Sigmoid colon (tissue), 7 donors: Measurements from ENCODE around the gene GPRIN1. TPM values are rescaled to one million over a fixed set of nuclear protein-coding genes. Genes with fewer than 3 reads are reported as not detected.

Experiments used
- DNase-seq: peaks from one replicate; pipeline ENCODE4 v3.0.0-alpha.2; 2019
- H3K27ac ChIP-seq, 4 donors: fragments of 200-600 bp; sonication (generic); one replicate each; pipeline ENCODE4 v1.5.1; 2016 to 2019; ENCODE audit warnings: mild to moderate bottlenecking in 1 of 4
- H3K27me3 ChIP-seq, 3 donors: fragments of 200-600 bp; sonication (generic); one replicate each; pipeline ENCODE4 v1.5.1; 2019; ENCODE audit warnings: mild to moderate bottlenecking in 1 of 3
- H3K36me3 ChIP-seq, 4 donors: fragments of 200-600 bp; sonication (generic); one replicate each; pipeline ENCODE4 v1.5.1; 2016 to 2019
- H3K4me1 ChIP-seq, 4 donors: fragments of 200-600 bp; sonication (generic); one replicate each; pipeline ENCODE4 v1.5.1; 2017 to 2019
- H3K4me3 ChIP-seq, 4 donors: fragments of 200-600 bp; sonication (generic); one replicate each; pipeline ENCODE4 v1.5.1; 2017 to 2019; ENCODE audit warnings: mild to moderate bottlenecking in 2 of 4, moderate library complexity in 1 of 4
- H3K9me3 ChIP-seq, 4 donors: fragments of 200-600 bp in 3 of 4; sonication (generic) in 3 of 4; one replicate each; pipeline versions ENCODE4 v1.5.1 to v1.6.1; 2013 to 2019
- EP300 ChIP-seq, 4 donors: sonication (generic); formaldehyde crosslinking; IDR thresholded peaks; one replicate each; pipeline ENCODE4 v1.6.1; 2017; ENCODE audit warnings: antibody characterized with exemption in 4 of 4
- POLR2A ChIP-seq, 2 donors: fragments of 450-650 bp; IDR thresholded peaks; one replicate each; pipeline ENCODE4 v1.6.1; 2016; ENCODE audit warnings: antibody characterized with exemption in 2 of 2, mild to moderate bottlenecking in 2 of 2, moderate library complexity in 2 of 2
- POLR2AphosphoS5 ChIP-seq, 4 donors: sonication (generic); formaldehyde crosslinking; IDR thresholded peaks; one replicate each; pipeline ENCODE4 v1.6.1; 2017; ENCODE audit warnings: antibody characterized with exemption in 4 of 4
- WGBS, 2 donors: extraction: QIAGEN DNeasy Blood & Tissue Kit; methylation state at CpG; one replicate each; pipeline ENCODE4 v1.1.7; 2013; 5-methylcytosine and 5-hydroxymethylcytosine counted together
- intact Hi-C: fragments of 100-400 bp; cut with DNase I; formaldehyde crosslinking; loops from one replicate; pipeline ENCODE4 v1.15.1; 2023
- polyA plus RNA-seq, 3 donors: library from polyadenylated mRNA; stranded (reverse); fragments of 200-250 nt; gene quantifications; one replicate each; pipeline ENCODE4 v1.2.3, GENCODE V29; 2013
- total RNA-seq, 4 donors: library from RNA; depleted of rRNA; stranded (reverse); fragments of >200 nt; gene quantifications; one replicate each; pipeline ENCODE4 v1.1.0, GENCODE V29; 2016
- TF ChIP-seq, protein P1 (sequence below), 4 experiments: fragments of 450-650 bp in 3 of 4; fragments of 200-600 bp in 1 of 4; IDR thresholded peaks; one replicate each; pipeline ENCODE4 v1.5.1; 2016 to 2019; ENCODE audit warnings: antibody characterized with exemption in 4 of 4, mild to moderate bottlenecking in 3 of 4, moderate library complexity in 2 of 4
- donor health status: healthy with polysubstance abuse.
- donor health status: Bipolar disorder and iron deficiency.
- donor health status: healthy.

Gene GPRIN1
- total and polyA plus RNA-seq, 7 donors: 0.33 to 1.6 (median 0.69) TPM

DNA sequence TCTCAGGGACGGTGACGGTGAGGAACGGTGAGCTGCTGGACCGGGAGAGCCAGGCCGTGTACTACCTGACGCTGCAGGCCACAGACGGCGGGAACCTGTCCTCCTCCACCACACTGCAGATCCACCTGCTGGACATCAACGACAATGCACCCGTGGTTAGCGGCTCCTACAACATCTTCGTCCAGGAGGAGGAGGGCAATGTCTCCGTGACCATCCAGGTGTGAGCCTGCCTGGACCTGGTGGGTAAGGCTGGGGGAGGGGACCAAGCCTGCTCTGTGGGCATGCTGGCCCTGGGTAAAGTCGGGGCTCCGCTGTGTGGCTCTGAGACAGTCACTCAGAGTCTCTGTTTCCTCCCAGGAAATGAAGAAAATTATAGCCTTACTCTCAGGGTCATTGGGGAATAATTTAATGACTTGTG is 31.6 kb downstream of the GPRIN1 start:
- no peak overlapping the region for H3K4me3 ChIP-seq
- no peaks in the 10 kb centered on the region for H3K9me3 ChIP-seq
- intact Hi-C loops: loop anchor here (10.0 kb wide), 2 partner anchors 66 to 164 kb away; partner anchors contain the start of genes CLTB and TSPAN17
- no peak for DNase-seq
- no peaks in the 10 kb centered on the region for H3K4me1 ChIP-seq
- 44 to 50% methylated on average over 15 of the region's 15 CpGs for WGBS, 2 donors
- H3K27ac ChIP-seq: no peak overlapping the region
- TF ChIP-seq, protein P1, sequence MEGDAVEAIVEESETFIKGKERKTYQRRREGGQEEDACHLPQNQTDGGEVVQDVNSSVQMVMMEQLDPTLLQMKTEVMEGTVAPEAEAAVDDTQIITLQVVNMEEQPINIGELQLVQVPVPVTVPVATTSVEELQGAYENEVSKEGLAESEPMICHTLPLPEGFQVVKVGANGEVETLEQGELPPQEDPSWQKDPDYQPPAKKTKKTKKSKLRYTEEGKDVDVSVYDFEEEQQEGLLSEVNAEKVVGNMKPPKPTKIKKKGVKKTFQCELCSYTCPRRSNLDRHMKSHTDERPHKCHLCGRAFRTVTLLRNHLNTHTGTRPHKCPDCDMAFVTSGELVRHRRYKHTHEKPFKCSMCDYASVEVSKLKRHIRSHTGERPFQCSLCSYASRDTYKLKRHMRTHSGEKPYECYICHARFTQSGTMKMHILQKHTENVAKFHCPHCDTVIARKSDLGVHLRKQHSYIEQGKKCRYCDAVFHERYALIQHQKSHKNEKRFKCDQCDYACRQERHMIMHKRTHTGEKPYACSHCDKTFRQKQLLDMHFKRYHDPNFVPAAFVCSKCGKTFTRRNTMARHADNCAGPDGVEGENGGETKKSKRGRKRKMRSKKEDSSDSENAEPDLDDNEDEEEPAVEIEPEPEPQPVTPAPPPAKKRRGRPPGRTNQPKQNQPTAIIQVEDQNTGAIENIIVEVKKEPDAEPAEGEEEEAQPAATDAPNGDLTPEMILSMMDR (IDR thresholded peaks at IDR 0.05): peak in 1 of 4 experiments; percentile 35
- no peak for TF ChIP-seq EP300 (IDR thresholded peaks at IDR 0.05)
- peaks cover 0 to 13% (median 0%) of the 10 kb centered on the region in 3 donors for H3K27me3 ChIP-seq
- no peaks in the 10 kb centered on the region for H3K36me3 ChIP-seq

DNA sequence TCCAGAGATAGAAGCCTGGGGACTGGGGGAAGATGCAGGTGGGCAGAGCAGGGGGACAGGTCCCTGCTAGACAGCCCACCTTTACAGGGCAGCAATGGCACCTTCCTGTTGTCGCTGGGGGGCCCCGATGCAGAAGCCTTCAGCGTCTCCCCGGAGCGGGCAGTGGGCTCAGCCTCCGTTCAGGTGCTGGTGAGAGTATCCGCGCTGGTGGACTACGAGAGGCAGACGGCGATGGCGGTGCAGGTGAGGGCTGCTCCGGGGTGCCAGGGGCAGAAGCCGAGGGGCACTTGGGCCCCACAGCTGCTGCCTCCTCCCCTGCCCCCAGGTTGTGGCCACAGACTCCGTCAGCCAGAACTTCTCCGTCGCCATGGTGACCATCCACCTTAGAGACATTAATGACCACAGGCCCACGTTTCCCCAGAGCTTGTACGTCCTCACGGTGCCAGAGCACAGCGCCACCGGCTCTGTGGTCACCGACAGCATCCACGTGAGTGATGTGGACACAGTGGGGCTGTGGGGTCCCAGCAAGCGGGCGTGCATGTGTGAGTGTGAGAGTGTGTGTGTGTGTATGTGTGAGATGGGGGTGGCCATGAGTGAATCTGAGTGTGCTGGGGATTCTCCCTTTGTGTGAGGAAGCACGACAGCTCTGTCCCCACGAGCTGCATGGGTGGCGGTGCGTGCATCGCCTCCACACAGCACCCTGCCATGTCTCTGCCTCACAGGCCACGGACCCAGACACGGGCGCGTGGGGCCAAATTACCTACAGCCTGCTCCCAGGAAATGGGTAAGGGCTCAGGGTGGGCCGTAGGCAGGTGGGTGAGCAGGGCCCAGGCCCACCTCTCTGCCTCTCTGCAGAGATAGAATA is 32.4 kb downstream of the GPRIN1 start:
- TF ChIP-seq, protein P1 (IDR thresholded peaks at IDR 0.05): no peak
- TF ChIP-seq POLR2AphosphoS5 (IDR thresholded peaks at IDR 0.05) (no peak), POLR2A (IDR thresholded peaks at IDR 0.05) (no peak), EP300 (IDR thresholded peaks at IDR 0.05) (no peak)
- intact Hi-C loops: loop anchor here (10.0 kb wide), 2 partner anchors 67 to 163 kb away; partner anchors contain the start of genes CLTB and TSPAN17
- H3K4me1 ChIP-seq: no peaks in the 10 kb centered on the region

DNA sequence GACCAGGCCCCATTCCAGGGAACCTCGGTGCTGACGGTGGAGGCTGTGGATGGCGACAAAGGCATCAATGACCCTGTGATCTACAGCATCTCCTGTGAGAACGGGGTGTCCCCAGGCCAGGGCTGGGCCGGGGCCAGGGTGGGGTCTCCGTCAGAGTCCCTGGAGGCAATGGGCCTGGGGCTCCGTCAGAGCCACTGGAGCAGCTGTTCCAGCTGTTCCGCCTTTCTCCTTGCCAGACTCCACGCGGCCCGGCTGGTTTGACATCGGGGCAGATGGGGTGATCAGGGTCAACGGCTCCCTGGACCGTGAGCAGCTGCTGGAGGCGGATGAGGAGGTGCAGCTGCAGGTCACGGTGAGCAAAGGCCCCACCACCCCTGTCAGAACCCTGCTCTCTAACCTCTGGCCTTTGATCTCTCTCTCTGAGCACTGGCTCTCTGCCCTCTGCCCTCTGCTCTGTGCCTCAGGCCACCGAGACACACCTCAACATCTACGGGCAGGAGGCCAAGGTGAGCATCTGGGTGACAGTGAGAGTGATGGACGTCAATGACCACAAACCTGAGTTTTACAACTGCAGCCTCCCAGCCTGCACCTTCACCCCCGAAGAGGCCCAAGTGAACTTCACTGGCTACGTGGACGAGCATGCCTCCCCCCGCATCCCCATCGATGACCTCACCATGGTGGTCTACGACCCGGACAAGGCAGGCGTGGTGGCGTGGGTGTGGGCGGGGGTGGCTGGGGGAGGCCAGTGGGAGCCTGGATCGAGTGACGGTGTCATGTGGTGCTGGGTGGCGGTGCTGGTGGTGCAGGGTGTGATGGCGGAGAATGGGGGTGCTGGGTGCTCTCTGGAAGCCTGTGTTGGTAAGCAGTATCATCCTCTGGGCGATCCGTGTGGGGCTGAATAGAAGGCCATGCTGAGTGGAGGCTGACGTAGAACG is 34.2 kb downstream of the GPRIN1 start:
- intact Hi-C loops: loop anchor here (10.0 kb wide), 2 partner anchors 69 to 161 kb away; partner anchors contain the start of genes CLTB and TSPAN17
- no peak for DNase-seq
- H3K4me1 ChIP-seq: no peaks in the 10 kb centered on the region
- TF ChIP-seq, protein P1 (IDR thresholded peaks at IDR 0.05): no peak
- TF ChIP-seq POLR2AphosphoS5 (IDR thresholded peaks at IDR 0.05) (no peak), POLR2A (IDR thresholded peaks at IDR 0.05) (no peak), EP300 (IDR thresholded peaks at IDR 0.05) (no peak)
- WGBS, 2 donors: 89 to 90% methylated on average over 37 of the region's 37 CpGs
- peaks cover 0 to 13% (median 0%) of the 10 kb centered on the region in 3 donors for H3K27me3 ChIP-seq
- no peaks in the 10 kb centered on the region for H3K9me3 ChIP-seq
- no peaks in the 10 kb centered on the region for H3K36me3 ChIP-seq
- no peak overlapping the region for H3K27ac ChIP-seq
- H3K4me3 ChIP-seq: no peak overlapping the region

More for the DNA sequence above, 32.4 kb downstream of the GPRIN1 start:
- no peak for DNase-seq
- WGBS, 2 donors: 86 to 91% methylated on average over 36 of the region's 36 CpGs
- Histone ChIP-seq H3K4me3 (no peak overlapping the region), H3K36me3 (no peaks in the 10 kb centered on the region), H3K27ac (no peak overlapping the region), H3K9me3 (no peaks in the 10 kb centered on the region), H3K27me3 (peaks cover 0 to 13% (median 0%) of the 10 kb centered on the region in 3 donors)

DNA sequence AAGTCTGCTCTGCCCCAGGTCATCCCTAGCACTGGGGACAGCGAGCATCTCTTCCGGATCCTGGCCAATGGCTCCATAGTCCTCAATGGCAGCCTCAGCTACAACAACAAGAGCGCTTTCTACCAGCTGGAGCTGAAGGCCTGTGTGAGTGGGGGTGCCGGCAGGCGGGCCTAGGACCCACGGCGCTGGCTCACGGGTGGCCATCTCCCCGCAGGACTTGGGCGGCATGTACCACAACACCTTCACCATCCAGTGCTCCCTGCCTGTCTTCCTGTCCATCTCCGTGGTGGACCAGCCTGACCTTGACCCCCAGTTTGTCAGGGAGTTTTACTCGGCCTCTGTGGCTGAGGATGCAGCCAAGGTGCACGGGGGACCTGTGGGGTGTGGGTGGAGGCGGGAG is 34.9 kb downstream of the GPRIN1 start:
- TF ChIP-seq EP300 (IDR thresholded peaks at IDR 0.05) (no peak), POLR2AphosphoS5 (IDR thresholded peaks at IDR 0.05) (no peak), POLR2A (IDR thresholded peaks at IDR 0.05) (no peak)
- TF ChIP-seq, protein P1 (IDR thresholded peaks at IDR 0.05): no peak
- Histone ChIP-seq H3K9me3 (no peaks in the 10 kb centered on the region), H3K27ac (no peak overlapping the region), H3K4me3 (no peak overlapping the region), H3K4me1 (no peaks in the 10 kb centered on the region), H3K36me3 (no peaks in the 10 kb centered on the region), H3K27me3 (peaks cover 0 to 16% (median 0%) of the 10 kb centered on the region in 3 donors)
- DNase-seq: no peak
- intact Hi-C loops: loop anchor here (10.0 kb wide), 2 partner anchors 70 to 160 kb away; partner anchors contain the start of genes CLTB and TSPAN17
- WGBS, 2 donors: 90 to 91% methylated on average over 14 of the region's 14 CpGs
